Heart left ventricle (tissue), 16 donors: ENCODE data around the gene CNTD1. TPM values are rescaled to one million over a fixed set of nuclear protein-coding genes. Genes with fewer than 3 reads are reported as not detected.

Experiments used
- ATAC-seq, 4 donors: fragments of 200-7000 bp; cut with Tn5 transposase; one replicate each; pipeline ENCODE4 v1.9.1; 2020 to 2022; ENCODE audit warnings: moderate library complexity in 4 of 4, mild to moderate bottlenecking in 3 of 4, moderate number of reproducible peaks in 1 of 4
- DNase-seq, 5 donors: peaks; one replicate each; pipeline ENCODE4 v3.0.0-alpha.2; 2020
- H3K27ac ChIP-seq, 12 donors: fragments of 200-600 bp; sonication (generic) in 4 of 12; one replicate each; pipeline versions ENCODE4 v1.5.0 to v1.8.0; 2016 to 2022; ENCODE audit warnings: mild to moderate bottlenecking in 2 of 12
- H3K27me3 ChIP-seq, 9 donors: fragments of 200-600 bp; sonication (generic) in 2 of 9; one replicate each; pipeline versions ENCODE4 v1.5.1 to v1.8.0; 2016 to 2022; ENCODE audit warnings: mild to moderate bottlenecking in 3 of 9
- H3K36me3 ChIP-seq, 9 donors: fragments of 200-600 bp; sonication (generic) in 2 of 9; one replicate each; pipeline versions ENCODE4 v1.5.0 to v1.8.0; 2018 to 2022; ENCODE audit warnings: mild to moderate bottlenecking in 2 of 9
- H3K4me1 ChIP-seq, 12 donors: fragments of 200-600 bp; sonication (generic) in 4 of 12; one replicate each; pipeline versions ENCODE4 v1.5.0 to v1.8.0; 2016 to 2022; ENCODE audit warnings: mild to moderate bottlenecking in 3 of 12
- H3K4me3 ChIP-seq, 12 donors: fragments of 200-600 bp; sonication (generic) in 4 of 12; one replicate each; pipeline versions ENCODE4 v1.5.0 to v1.8.0; 2017 to 2022; ENCODE audit warnings: mild to moderate bottlenecking in 9 of 12, moderate library complexity in 4 of 12
- H3K9me3 ChIP-seq, 12 donors: fragments of 200-600 bp; sonication (generic) in 4 of 12; one replicate each; pipeline versions ENCODE4 v1.5.0 to v1.8.0; 2016 to 2022; ENCODE audit warnings: mild to moderate bottlenecking in 1 of 12
- POLR2A ChIP-seq, 2 donors: fragments of 450-650 bp; IDR thresholded peaks; one replicate each; pipeline ENCODE4 v1.6.1; 2017; ENCODE audit warnings: antibody characterized with exemption in 2 of 2, mild to moderate bottlenecking in 2 of 2, moderate library complexity in 2 of 2
- WGBS, 4 donors: extraction: QIAGEN DNeasy Blood & Tissue Kit in 2 of 4; methylation state at CpG; one replicate each; pipeline versions ENCODE4 v1.1.5 to v1.1.7; 2013 to 2018; 5-methylcytosine and 5-hydroxymethylcytosine counted together
- intact Hi-C, 10 donors: fragments of 100-400 bp; cut with DNase I; formaldehyde crosslinking; loops; one replicate each; pipeline versions ENCODE4 v1.11.1 to v1.14.2; 2022
- polyA plus RNA-seq, 2 donors: library from polyadenylated mRNA; stranded (reverse); fragments of 200-250 nt; gene quantifications; one replicate each; pipeline ENCODE4 v1.2.3, GENCODE V29; 2013
- total RNA-seq, 9 donors: library from RNA; depleted of rRNA in 2 of 9; stranded (reverse); fragments of >200 nt in 2 of 9; fragmentation: NEBNext Ultra II Directional in 3 of 9; extraction: Animal tissue kit (Norgen Biotek cat#: 25700) in 3 of 9; gene quantifications; one replicate each; pipeline versions ENCODE4 v1.1.0 to v1.2.4, GENCODE V29; 2016 to 2023
- TF ChIP-seq, protein P1 (sequence below), 12 donors: fragments of 200-600 bp; sonication (generic) in 4 of 12; IDR thresholded peaks; one replicate each; pipeline versions ENCODE4 v1.5.0 to v1.8.0; 2018 to 2022; ENCODE audit warnings: antibody characterized with exemption in 12 of 12, mild to moderate bottlenecking in 5 of 12
- donor health status: ischemic (EF 13 %, LVEDD 7.1; RV severe dilation, severe dysfunction).
- donor health status: healthy with polysubstance abuse.
- donor health status: DM: no; HTN: yes; CAD: no.
- donor health status: DM: no; HTN: no; CAD: no.
- donor health status: ischemic (EF 25% LVEDD 6.9; RV normal size, moderate dysfunction).
- donor health status: ischemic (EF 25% LVEDD 5.7; RV mildly dilated, moderate dysfunction).
- donor health status: healthy.
- donor health status: DM: yes; HTN: yes; CAD: no.
- donor health status: ischemic (EF 35%, LVEDD 5.7; RV mildly dilated, moderate dysfunction).
- donor health status: nonischemic (EF 11% LVEDD 7.7; RV severe dilation, severe dysfunction).
- donor health status: DM: yes; HTN: yes; CAD: no.
- donor health status: PGD.
- donor health status: ischemic (EF 29% LVEDD 5.4; RV normal size, mild dysfunction).
- donor health status: nonischemic (EF 23%, LVEDD 6.1; RV moderate dilation, normal function).

CNTD1 gene
- total and polyA plus RNA-seq, 11 donors = 0.10 to 0.38 TPM; not detected in 9

DNA sequence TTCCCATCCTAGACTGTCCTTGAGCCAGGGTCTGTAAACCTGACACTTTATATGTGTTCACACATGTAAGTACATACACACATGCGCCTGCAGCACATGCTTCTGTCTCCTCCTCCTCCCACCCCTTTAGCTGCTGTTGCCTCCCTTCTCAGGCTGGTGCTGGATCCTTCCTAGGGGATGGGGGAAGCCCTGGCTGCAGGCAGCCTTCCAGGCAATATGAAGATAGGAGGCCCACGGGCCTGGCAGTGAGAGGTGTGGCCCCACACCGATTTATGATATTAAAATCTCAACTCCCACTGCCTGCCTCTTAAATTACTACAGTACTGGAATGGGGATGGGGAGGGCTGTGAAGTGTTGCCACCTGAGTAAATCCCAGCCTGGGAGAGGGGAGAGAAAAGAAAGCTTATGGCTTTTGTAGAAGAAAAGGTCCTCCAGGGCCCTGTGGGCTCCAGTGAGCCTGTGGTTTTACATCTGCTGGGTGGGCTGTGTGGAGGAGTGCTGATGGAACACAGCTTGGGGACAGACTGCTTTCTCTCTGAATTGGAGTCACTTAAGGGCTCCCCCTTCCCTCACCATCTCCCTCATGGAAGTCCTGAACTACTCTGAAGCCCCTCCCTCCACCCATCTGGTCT lies 19.2 kb upstream of the CNTD1 start:
- H3K4me1 ChIP-seq = peaks cover 0 to 27% (median 10%) of the 10 kb centered on the region in 12 donors
- DNase-seq (no peak), ATAC-seq (peak in 1 of 4 donors; percentile 6)
- WGBS, 4 donors = 67 to 81% (median 73%) methylated on average over 3 of the region's 3 CpGs
- no peak overlapping the region for H3K27ac ChIP-seq
- peaks cover 20 to 48% (median 40%) of the 10 kb centered on the region in 9 donors for H3K27me3 ChIP-seq
- intact Hi-C loops = loop anchor here in 1 of 10 donors (10.0 kb wide), 1 partner anchor 45 kb away; the partner anchor contains the start of gene BECN1
- no peak overlapping the region for H3K4me3 ChIP-seq
- H3K9me3 ChIP-seq = no peaks in the 10 kb centered on the region
- TF ChIP-seq, protein P1, sequence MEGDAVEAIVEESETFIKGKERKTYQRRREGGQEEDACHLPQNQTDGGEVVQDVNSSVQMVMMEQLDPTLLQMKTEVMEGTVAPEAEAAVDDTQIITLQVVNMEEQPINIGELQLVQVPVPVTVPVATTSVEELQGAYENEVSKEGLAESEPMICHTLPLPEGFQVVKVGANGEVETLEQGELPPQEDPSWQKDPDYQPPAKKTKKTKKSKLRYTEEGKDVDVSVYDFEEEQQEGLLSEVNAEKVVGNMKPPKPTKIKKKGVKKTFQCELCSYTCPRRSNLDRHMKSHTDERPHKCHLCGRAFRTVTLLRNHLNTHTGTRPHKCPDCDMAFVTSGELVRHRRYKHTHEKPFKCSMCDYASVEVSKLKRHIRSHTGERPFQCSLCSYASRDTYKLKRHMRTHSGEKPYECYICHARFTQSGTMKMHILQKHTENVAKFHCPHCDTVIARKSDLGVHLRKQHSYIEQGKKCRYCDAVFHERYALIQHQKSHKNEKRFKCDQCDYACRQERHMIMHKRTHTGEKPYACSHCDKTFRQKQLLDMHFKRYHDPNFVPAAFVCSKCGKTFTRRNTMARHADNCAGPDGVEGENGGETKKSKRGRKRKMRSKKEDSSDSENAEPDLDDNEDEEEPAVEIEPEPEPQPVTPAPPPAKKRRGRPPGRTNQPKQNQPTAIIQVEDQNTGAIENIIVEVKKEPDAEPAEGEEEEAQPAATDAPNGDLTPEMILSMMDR (IDR thresholded peaks at IDR 0.05) = no peak
- TF ChIP-seq POLR2A (IDR thresholded peaks at IDR 0.05) = no peak
- H3K36me3 ChIP-seq = peaks cover 0 to 53% (median 45%) of the 10 kb centered on the region in 9 donors

DNA sequence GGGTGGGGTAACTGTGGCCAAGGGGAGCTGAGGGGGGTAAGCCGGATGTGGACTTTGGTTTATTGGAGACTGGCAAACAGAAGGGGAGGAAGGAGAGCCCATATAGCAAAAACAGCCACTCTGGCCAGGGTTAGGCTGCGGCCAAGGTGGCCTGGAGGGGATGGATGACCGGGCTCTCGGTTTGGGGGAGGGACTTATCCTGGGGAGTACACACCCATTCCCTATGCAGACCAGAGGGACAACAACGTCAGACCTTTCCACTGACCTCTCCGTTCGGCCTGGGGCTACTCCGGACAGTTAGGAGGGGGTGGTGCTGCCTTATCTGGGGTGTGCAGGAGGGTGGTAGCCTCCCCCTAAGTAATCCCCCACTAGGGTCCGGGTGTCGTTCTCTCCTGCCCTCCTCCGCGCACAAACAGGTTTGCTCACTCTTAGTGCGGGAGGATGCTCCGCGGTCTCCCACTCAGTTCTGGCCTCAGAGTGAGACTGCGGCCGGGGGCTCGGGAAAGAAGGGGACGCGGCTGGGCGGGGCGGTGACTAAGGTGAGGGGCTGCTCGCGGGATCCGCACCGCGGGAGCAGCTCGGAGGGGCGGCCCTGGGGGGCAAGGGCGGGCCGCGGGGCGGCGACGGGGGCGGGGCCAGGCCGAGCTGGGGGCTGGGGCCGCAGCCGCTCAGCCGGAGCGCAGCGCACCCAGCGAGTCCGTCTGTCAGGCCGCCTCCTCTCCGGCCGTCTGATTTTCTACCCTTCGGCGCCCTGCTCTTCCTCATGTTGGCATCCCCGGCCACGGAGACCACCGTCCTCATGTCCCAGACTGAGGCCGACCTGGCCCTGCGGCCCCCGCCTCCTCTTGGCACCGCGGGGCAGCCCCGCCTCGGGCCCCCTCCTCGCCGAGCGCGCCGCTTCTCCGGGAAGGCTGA lies 18.5 kb upstream of the CNTD1 start, which contains the start of gene WNK4:
Gene WNK4, plus strand, starts transcription at position 675 of the 915 bp plus-strand sequence. Its CDS starts 89 bp downstream, at position 764.
- Histone ChIP-seq H3K36me3 (peaks cover 0 to 46% (median 44%) of the 10 kb centered on the region in 9 donors), H3K9me3 (no peaks in the 10 kb centered on the region), H3K4me3 (peak within 1 kb of the TSS; percentile 16 to 53 (median 36)), H3K27ac (no peak within 1 kb of the TSS), H3K4me1 (peaks cover 0 to 30% (median 12%) of the 10 kb centered on the region in 12 donors), H3K27me3 (peaks cover 23 to 55% (median 46%) of the 10 kb centered on the region in 9 donors)
- ATAC-seq (peak in 2 of 4 donors; percentile 39 to 51), DNase-seq (no peak)
- whole genome bisulfite sequencing, 4 donors = 5 to 13% (median 7%) methylated on average over 28 to 65 of the region's 65 CpGs
- intact Hi-C loops = loop anchor here in 1 of 10 donors (10.0 kb wide), 1 partner anchor 45 kb away; the partner anchor contains the start of gene BECN1
- TF ChIP-seq POLR2A (IDR thresholded peaks at IDR 0.05) = no peak
- TF ChIP-seq, protein P1 (IDR thresholded peaks at IDR 0.05) = no peak

DNA sequence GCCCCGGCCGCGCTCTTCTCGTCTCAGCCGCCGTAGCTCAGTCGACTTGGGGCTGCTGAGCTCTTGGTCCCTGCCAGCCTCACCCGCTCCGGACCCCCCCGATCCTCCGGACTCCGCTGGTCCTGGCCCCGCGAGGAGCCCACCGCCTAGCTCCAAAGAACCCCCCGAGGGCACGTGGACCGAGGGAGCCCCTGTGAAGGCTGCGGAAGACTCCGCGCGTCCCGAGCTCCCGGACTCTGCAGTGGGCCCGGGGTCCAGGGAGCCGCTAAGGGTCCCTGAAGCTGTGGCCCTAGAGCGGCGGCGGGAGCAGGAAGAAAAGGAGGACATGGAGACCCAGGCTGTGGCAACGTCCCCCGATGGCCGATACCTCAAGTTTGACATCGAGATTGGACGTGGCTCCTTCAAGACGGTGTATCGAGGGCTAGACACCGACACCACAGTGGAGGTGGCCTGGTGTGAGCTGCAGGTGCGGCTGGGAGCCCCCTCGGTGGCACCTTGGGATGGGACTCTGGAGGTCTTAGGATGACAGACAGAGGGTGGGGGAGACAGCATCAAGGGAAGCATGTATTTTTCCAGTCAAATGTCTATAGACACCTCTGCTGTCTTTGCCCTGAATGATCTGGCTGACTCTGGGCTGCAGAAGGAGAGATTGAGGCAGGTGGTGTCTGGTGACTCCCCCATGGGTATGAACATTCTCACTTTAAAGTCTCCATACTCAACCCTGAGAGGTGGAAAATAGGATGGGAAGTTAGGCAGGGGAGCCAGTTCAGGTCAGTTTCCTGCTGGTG lies 17.6 kb upstream of the CNTD1 start:
- ATAC-seq (peak in 2 of 4 donors; percentile 15 to 18), DNase-seq (no peak)
- TF ChIP-seq, protein P1 (IDR thresholded peaks at IDR 0.05) = no peak
- WGBS, 4 donors = 6 to 8% (median 7%) methylated on average over 10 to 39 of the region's 39 CpGs
- H3K27ac ChIP-seq = no peak overlapping the region
- peaks cover 0 to 37% (median 36%) of the 10 kb centered on the region in 9 donors for H3K36me3 ChIP-seq
- peaks cover 26 to 63% (median 54%) of the 10 kb centered on the region in 9 donors for H3K27me3 ChIP-seq
- intact Hi-C loops = no loop called here
- no peaks in the 10 kb centered on the region for H3K9me3 ChIP-seq
- H3K4me3 ChIP-seq = peak overlapping the region; percentile 16 to 53 (median 36)
- H3K4me1 ChIP-seq = peaks cover 0 to 32% (median 12%) of the 10 kb centered on the region in 12 donors
